Neuron (in vitro differentiated cells): ENCODE measurements around the gene ADD2.
"Not testable (repeated sequence)": the region's sequence is repeated elsewhere in the genome, so short reads cannot be mapped to it uniquely, and the experiment has no call there.

Experiments used
- H2AFZ ChIP-seq: one replicate; pipeline ENCODE4 v1.6.1; 2013; ENCODE audit warnings: low read depth, mild to moderate bottlenecking, inconsistent platforms, low read length, moderate library complexity
- H3K27me3 ChIP-seq: one replicate; pipeline ENCODE4 v1.6.1; 2013; ENCODE audit warnings: low read length; ENCODE audit not compliant: insufficient read depth
- H3K36me3 ChIP-seq: one replicate; pipeline ENCODE4 v1.6.1; 2013; ENCODE audit warnings: low read length; ENCODE audit not compliant: insufficient read depth
- H3K4me1 ChIP-seq: one replicate; pipeline ENCODE4 v1.6.1; 2013; ENCODE audit warnings: low read length; ENCODE audit not compliant: insufficient read depth
- H3K4me3 ChIP-seq: 2 replicates; pipeline ENCODE4 v1.5.1; 2013; ENCODE audit warnings: mild to moderate bottlenecking, low read length, moderate library complexity
- H3K9me3 ChIP-seq: one replicate; pipeline ENCODE4 v1.6.1; 2013; ENCODE audit warnings: low read length

ADD2 gene

GRCh38 chr2:70632966-70633365, 135.0 kb downstream of the ADD2 start:
- Histone ChIP-seq H3K36me3 (no peaks in the 10 kb centered on the region), H3K9me3 (no peaks in the 10 kb centered on the region), H3K27me3 (peaks cover 23% of the 10 kb centered on the region), H3K4me1 (no peaks in the 10 kb centered on the region), H2AFZ (no peak overlapping the region), H3K4me3 (no peak overlapping the region)

GRCh38 chr2:70632388-70632787, 135.6 kb downstream of the ADD2 start:
- Histone ChIP-seq H3K4me3 (no peak overlapping the region), H3K36me3 (no peaks in the 10 kb centered on the region), H3K4me1 (no peaks in the 10 kb centered on the region), H2AFZ (no peak overlapping the region), H3K9me3 (no peaks in the 10 kb centered on the region), H3K27me3 (peaks cover 23% of the 10 kb centered on the region)

GRCh38 chr2:70630761-70631160, 137.2 kb downstream of the ADD2 start:
- H3K27me3 ChIP-seq = peaks cover 21% of the 10 kb centered on the region
- H2AFZ ChIP-seq = no peak overlapping the region
- no peaks in the 10 kb centered on the region for H3K9me3 ChIP-seq
- peaks cover 4% of the 10 kb centered on the region for H3K4me1 ChIP-seq
- no peaks in the 10 kb centered on the region for H3K36me3 ChIP-seq
- no peak overlapping the region for H3K4me3 ChIP-seq

DNA sequence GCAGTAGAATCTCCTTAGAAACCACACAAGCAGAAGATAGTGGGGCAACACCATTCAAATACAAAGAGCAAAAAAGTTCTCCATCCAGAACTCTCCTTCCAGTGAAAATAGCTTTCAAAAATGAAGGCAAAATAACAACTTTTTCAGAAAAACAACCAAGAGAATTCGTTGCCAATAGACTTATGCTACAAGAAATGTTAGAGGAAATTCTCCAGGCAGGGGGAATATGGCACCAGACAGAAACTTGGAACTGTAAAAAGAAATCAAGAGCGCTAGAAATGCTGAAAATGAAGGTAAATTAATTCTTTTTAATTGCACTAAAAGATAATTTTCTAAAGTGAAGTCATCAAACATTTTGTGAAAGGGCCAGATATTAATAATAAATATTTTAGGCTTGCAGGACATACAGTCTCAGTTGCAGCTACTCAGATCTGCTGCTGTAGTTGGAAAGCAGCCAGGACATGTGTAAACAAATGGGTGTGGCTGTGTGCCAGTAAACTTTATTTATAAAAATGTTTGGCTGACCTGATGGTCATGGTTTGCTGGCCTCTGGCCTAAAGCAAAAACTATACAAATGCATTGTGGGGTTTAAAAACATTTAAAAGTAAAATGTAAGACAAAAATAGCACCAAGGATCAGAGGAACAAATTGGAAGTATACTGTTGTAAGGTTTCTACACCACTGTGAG, 140.6 kb downstream of the ADD2 start:
- Histone ChIP-seq H2AFZ (no peak overlapping the region), H3K4me1 (peaks cover 4% of the 10 kb centered on the region), H3K36me3 (no peaks in the 10 kb centered on the region), H3K27me3 (peaks cover 21% of the 10 kb centered on the region), H3K4me3 (no peak overlapping the region), H3K9me3 (no peaks in the 10 kb centered on the region)

- Histone ChIP-seq H3K27me3 (peaks cover 21% of the 10 kb centered on the region), H2AFZ (no peak overlapping the region), H3K4me1 (peaks cover 4% of the 10 kb centered on the region), H3K36me3 (no peaks in the 10 kb centered on the region), H3K9me3 (no peaks in the 10 kb centered on the region), H3K4me3 (no peak overlapping the region)
Measured at GRCh38 chr2:70626254-70626990, 141.6 kb downstream of the ADD2 start.

DNA sequence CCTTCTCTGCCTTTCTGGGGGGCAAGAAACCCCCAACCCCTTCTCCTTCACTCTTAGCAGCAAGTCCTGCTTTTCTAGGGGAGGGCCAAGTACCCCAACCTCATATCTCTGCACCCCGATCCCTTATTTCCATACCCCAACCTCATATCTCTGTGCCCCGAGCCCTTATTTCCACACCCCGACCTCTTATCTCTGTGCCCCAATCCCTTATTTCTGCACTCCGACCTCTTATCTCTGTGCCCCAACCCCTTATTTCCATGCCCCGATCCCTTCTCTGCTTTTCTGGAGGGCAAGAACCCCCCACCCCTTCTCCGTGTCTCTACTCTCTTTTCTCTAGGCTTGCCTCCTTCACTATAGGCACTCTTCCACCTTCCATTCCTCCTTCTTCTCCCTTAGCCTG, 146.5 kb downstream of the ADD2 start:
- H3K27me3 ChIP-seq = peaks cover 15% of the 10 kb centered on the region
- not testable (repeated sequence) for H2AFZ ChIP-seq, H3K36me3 ChIP-seq, H3K4me1 ChIP-seq, H3K4me3 ChIP-seq, H3K9me3 ChIP-seq

DNA sequence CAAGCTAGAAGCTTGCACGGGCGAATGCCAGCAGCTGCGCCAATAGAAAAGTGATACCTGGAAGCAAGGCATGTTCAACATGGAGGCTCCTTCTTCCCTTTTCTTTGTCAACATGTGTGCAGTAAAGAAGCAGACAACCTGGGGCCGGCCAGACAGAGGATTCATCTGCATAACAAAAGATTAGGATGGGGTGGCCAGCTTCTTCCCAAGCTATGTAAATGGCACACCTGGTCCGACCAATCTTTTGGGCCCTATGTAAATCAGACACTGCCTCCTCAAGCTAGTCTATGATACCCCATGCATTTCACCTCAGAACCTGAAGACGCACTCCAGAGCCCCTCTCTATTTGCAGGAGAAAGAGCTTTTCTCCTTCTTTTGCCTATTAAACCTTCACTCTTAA, 148.0 kb downstream of the ADD2 start:
- Histone ChIP-seq H3K36me3 (no peaks in the 10 kb centered on the region), H2AFZ (no peak overlapping the region), H3K4me3 (no peak overlapping the region), H3K9me3 (no peaks in the 10 kb centered on the region), H3K27me3 (peaks cover 12% of the 10 kb centered on the region), H3K4me1 (no peaks in the 10 kb centered on the region)

GRCh38 chr2:70619167-70619566, 148.8 kb downstream of the ADD2 start:
- H3K27me3 ChIP-seq = peaks cover 12% of the 10 kb centered on the region
- H2AFZ ChIP-seq = no peak overlapping the region
- H3K4me1 ChIP-seq = no peaks in the 10 kb centered on the region
- no peak overlapping the region for H3K4me3 ChIP-seq
- no peaks in the 10 kb centered on the region for H3K36me3 ChIP-seq
- H3K9me3 ChIP-seq = no peaks in the 10 kb centered on the region

DNA sequence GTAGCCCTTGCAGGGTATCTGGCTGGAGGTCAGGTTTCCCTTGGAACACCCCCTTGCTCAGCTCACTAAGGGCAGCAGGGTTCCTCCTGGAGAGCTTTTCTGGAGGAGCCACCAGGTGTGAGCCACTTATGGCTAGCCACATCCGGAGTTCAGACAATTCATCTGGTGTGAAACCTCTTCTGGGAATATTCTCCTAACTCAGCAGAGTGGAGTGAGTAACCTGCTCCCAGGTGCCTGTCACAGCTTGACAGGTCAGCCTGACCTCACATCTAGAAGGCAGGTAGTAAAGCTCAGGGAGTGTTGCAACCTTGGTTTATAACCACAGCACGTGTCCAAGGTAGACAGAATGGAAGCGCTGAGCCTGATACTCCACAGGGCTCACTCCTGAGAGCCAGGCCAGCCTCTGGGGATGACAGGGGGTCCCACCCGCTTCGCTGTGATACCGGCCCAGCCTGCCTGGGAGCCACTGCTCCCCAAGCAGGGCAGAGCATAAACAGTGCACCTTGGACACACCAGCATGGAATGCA, 151.8 kb downstream of the ADD2 start:
- Histone ChIP-seq H3K9me3 (no peaks in the 10 kb centered on the region), H3K36me3 (no peaks in the 10 kb centered on the region), H3K4me1 (no peaks in the 10 kb centered on the region), H2AFZ (no peak overlapping the region), H3K27me3 (peaks cover 17% of the 10 kb centered on the region), H3K4me3 (no peak overlapping the region)

DNA sequence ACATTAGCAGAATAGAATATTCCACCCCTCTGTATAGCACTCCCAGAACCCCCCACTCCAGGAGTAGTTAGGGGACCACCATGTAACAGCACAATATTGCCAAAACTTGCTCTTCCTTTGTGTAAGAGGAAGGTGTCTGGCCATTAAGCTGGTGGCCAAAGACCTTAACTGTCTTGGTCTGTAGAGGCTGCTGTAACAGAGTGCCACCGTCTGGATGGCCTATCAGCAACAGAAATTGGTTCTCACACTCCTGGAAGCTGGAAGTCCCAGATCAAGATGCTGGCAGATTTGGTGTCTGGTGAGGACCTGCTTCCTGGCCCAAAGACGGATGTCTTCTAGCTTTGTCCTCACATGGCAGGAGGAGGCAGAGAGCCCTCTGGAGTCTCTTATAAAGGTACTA, 152.8 kb downstream of the ADD2 start:
- no peak overlapping the region for H3K4me3 ChIP-seq
- peaks cover 15% of the 10 kb centered on the region for H3K27me3 ChIP-seq
- H3K9me3 ChIP-seq = no peaks in the 10 kb centered on the region
- no peaks in the 10 kb centered on the region for H3K36me3 ChIP-seq
- H2AFZ ChIP-seq = no peak overlapping the region
- H3K4me1 ChIP-seq = no peaks in the 10 kb centered on the region

DNA sequence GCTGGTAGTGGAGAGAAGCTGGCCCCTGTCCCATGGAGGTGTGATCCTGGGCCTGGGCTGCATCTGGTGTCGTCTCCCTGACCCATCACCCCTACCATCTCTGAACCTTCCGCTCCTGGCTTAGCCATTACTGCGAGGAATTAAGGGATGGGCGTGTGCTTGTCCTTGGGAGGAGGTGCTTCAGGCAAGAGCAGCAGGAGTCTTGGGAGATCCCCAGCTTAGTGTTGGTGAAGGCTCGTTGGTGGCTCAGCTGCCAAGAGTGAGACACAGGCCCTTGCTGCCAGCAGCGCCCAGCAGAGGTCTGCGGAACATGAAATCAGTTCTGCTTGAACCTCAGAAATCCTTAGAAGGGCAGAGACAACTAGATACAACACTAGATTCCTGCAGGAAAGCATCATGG, 154.5 kb downstream of the ADD2 start:
- Histone ChIP-seq H2AFZ (no peak overlapping the region), H3K4me3 (no peak overlapping the region), H3K9me3 (no peaks in the 10 kb centered on the region), H3K4me1 (no peaks in the 10 kb centered on the region), H3K36me3 (no peaks in the 10 kb centered on the region), H3K27me3 (peaks cover 6% of the 10 kb centered on the region)

GRCh38 chr2:70612574-70612973, 155.4 kb downstream of the ADD2 start:
- Histone ChIP-seq H3K4me1 (no peaks in the 10 kb centered on the region), H3K27me3 (peaks cover 6% of the 10 kb centered on the region), H3K9me3 (no peaks in the 10 kb centered on the region), H3K36me3 (no peaks in the 10 kb centered on the region), H3K4me3 (no peak overlapping the region), H2AFZ (no peak overlapping the region)

DNA sequence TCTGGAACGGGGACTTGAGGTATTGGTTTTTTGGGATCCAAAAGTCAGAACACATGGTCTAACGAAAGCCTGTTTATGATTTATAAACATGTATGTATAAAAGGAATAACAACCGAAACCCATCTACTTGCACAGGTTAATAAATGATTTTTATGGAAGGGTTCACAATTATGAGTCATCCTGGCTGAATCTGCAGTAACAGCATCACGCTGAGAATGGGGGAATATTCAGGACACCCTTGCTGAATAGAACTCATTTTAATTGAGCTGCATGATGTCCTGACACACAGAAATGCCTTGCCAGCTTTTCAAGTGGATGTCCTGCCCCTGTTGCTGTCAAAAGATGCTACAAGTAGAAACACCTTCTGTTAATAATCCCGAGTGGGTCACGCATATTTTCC, 159.6 kb downstream of the ADD2 start:
- no peaks in the 10 kb centered on the region for H3K36me3 ChIP-seq
- peaks cover 3% of the 10 kb centered on the region for H3K4me1 ChIP-seq
- no peak overlapping the region for H2AFZ ChIP-seq
- H3K27me3 ChIP-seq = peaks cover 5% of the 10 kb centered on the region
- no peak overlapping the region for H3K4me3 ChIP-seq
- no peaks in the 10 kb centered on the region for H3K9me3 ChIP-seq
